IPS-20b (cell line): ENCODE measurements around the gene UBE2L3.
"Not testable (repeated sequence)": the region's sequence is repeated elsewhere in the genome, so short reads cannot be mapped to it uniquely, and the experiment has no call there.

Source experiments
- H3K27ac ChIP-seq: one replicate; pipeline ENCODE4 v1.5.1; 2013; ENCODE audit warnings: low read length
- H3K27me3 ChIP-seq: 2 replicates; pipeline ENCODE4 v1.6.1; 2013; ENCODE audit warnings: mild to moderate bottlenecking, low read length, inconsistent platforms; ENCODE audit not compliant: insufficient read depth
- H3K36me3 ChIP-seq: 2 replicates; pipeline ENCODE4 v1.6.1; 2013; ENCODE audit warnings: low read depth, mild to moderate bottlenecking, inconsistent platforms, low read length, moderate library complexity; ENCODE audit not compliant: insufficient read depth
- H3K4me1 ChIP-seq: 2 replicates; pipeline ENCODE4 v1.6.1; 2013; ENCODE audit warnings: mild to moderate bottlenecking, control low read depth, inconsistent platforms, low read length, moderate library complexity; ENCODE audit not compliant: insufficient read depth
- H3K4me3 ChIP-seq: 2 replicates; pipeline ENCODE4 v1.5.1; 2013; ENCODE audit warnings: mild to moderate bottlenecking, low read length, inconsistent platforms
- H3K9ac ChIP-seq: 2 replicates; pipeline ENCODE4 v1.6.1; 2013; ENCODE audit warnings: low read depth, mild to moderate bottlenecking, inconsistent platforms, low read length, moderate library complexity
- H3K9me3 ChIP-seq: 2 replicates; pipeline ENCODE4 v1.6.1; 2013; ENCODE audit warnings: mild to moderate bottlenecking, low read depth, low read length, inconsistent platforms; ENCODE audit not compliant: insufficient read depth

The UBE2L3 gene

GRCh38 chr22:21579474-21579851 is 11.9 kb downstream of the UBE2L3 start:
- no peak overlapping the region for H3K4me3 ChIP-seq
- H3K4me1 ChIP-seq, result no peaks in the 10 kb centered on the region
- no peaks in the 10 kb centered on the region for H3K27me3 ChIP-seq
- H3K36me3 ChIP-seq, result no peaks in the 10 kb centered on the region
- no peaks in the 10 kb centered on the region for H3K9me3 ChIP-seq
- no peak overlapping the region for H3K9ac ChIP-seq
- H3K27ac ChIP-seq, result no peak overlapping the region

GRCh38 chr22:21580623-21581007 is 13.1 kb downstream of the UBE2L3 start:
- H3K4me1 ChIP-seq, H3K4me3 ChIP-seq, H3K27me3 ChIP-seq, H3K9ac ChIP-seq, H3K9me3 ChIP-seq, H3K27ac ChIP-seq, H3K36me3 ChIP-seq: not testable (repeated sequence)

- H3K36me3 ChIP-seq, H3K4me1 ChIP-seq, H3K9ac ChIP-seq, H3K27ac ChIP-seq, H3K4me3 ChIP-seq, H3K9me3 ChIP-seq, H3K27me3 ChIP-seq: not testable (repeated sequence)
Measured at GRCh38 chr22:21581009-21581713, 13.6 kb downstream of the UBE2L3 start.

GRCh38 chr22:21582801-21583740 is 15.6 kb downstream of the UBE2L3 start:
- H3K9ac ChIP-seq, result no peak overlapping the region
- H3K4me1 ChIP-seq, result no peaks in the 10 kb centered on the region
- no peak overlapping the region for H3K27ac ChIP-seq

GRCh38 chr22:21585389-21585788 is 17.9 kb downstream of the UBE2L3 start:
- Histone ChIP-seq H3K36me3 (0 out of 2 replicates have a peak, but pooled peaks cover 6% of the 10 kb centered on the region), H3K4me1 (no peaks in the 10 kb centered on the region)

More at GRCh38 chr22:21582801-21583740, 15.6 kb downstream of the UBE2L3 start:
- Histone ChIP-seq H3K27me3 (no peaks in the 10 kb centered on the region), H3K9me3 (no peaks in the 10 kb centered on the region), H3K4me3 (no peak overlapping the region), H3K36me3 (0 out of 2 replicates have a peak, but pooled peaks cover 6% of the 10 kb centered on the region)

GRCh38 chr22:21587803-21588611 is 20.5 kb downstream of the UBE2L3 start:
- no peaks in the 10 kb centered on the region for H3K9me3 ChIP-seq
- H3K27ac ChIP-seq, result no peak overlapping the region
- H3K4me3 ChIP-seq, result no peak overlapping the region
- peaks cover 16% of the 10 kb centered on the region for H3K36me3 ChIP-seq
- no peak overlapping the region for H3K9ac ChIP-seq
- no peaks in the 10 kb centered on the region for H3K4me1 ChIP-seq
- no peaks in the 10 kb centered on the region for H3K27me3 ChIP-seq

More at GRCh38 chr22:21585389-21585788, 17.9 kb downstream of the UBE2L3 start:
- H3K27ac ChIP-seq, result no peak overlapping the region
- no peaks in the 10 kb centered on the region for H3K9me3 ChIP-seq
- no peak overlapping the region for H3K4me3 ChIP-seq
- H3K9ac ChIP-seq, result no peak overlapping the region
- H3K27me3 ChIP-seq, result no peaks in the 10 kb centered on the region

GRCh38 chr22:21589396-21589795 is 21.9 kb downstream of the UBE2L3 start:
- Histone ChIP-seq H3K4me3 (no peak overlapping the region), H3K9ac (no peak overlapping the region), H3K27me3 (no peaks in the 10 kb centered on the region), H3K36me3 (peaks cover 30% of the 10 kb centered on the region), H3K27ac (no peak overlapping the region), H3K9me3 (no peaks in the 10 kb centered on the region), H3K4me1 (no peaks in the 10 kb centered on the region)

- H3K36me3 ChIP-seq, result peaks cover 46% of the 10 kb centered on the region
- no peaks in the 10 kb centered on the region for H3K9me3 ChIP-seq
- H3K27me3 ChIP-seq, result no peaks in the 10 kb centered on the region
- no peak overlapping the region for H3K9ac ChIP-seq
- no peaks in the 10 kb centered on the region for H3K4me1 ChIP-seq
- H3K4me3 ChIP-seq, result no peak overlapping the region
- H3K27ac ChIP-seq, result no peak overlapping the region
Measured at GRCh38 chr22:21590809-21591641, 23.5 kb downstream of the UBE2L3 start.

GRCh38 chr22:21591695-21592094 is 24.2 kb downstream of the UBE2L3 start:
- Histone ChIP-seq H3K27me3 (no peaks in the 10 kb centered on the region), H3K4me1 (no peaks in the 10 kb centered on the region), H3K9me3 (no peaks in the 10 kb centered on the region), H3K27ac (no peak overlapping the region), H3K4me3 (no peak overlapping the region), H3K36me3 (peaks cover 53% of the 10 kb centered on the region), H3K9ac (no peak overlapping the region)

- Histone ChIP-seq H3K27me3 (no peaks in the 10 kb centered on the region), H3K36me3 (peaks cover 54% of the 10 kb centered on the region), H3K4me1 (no peaks in the 10 kb centered on the region), H3K9ac (no peak overlapping the region), H3K4me3 (no peak overlapping the region), H3K27ac (no peak overlapping the region), H3K9me3 (no peaks in the 10 kb centered on the region)
Measured at GRCh38 chr22:21592422-21592821, 24.9 kb downstream of the UBE2L3 start.
